Mucosa of descending colon (tissue), 3 donors: ENCODE measurements around the gene CDC25C. TPM values are rescaled to one million over a fixed set of nuclear protein-coding genes. Genes with fewer than 3 reads are reported as not detected.

Experiments
- ATAC-seq: fragments of 200-7000 bp; cut with Tn5 transposase; one replicate; pipeline ENCODE4 v1.9.1; 2020; ENCODE audit warnings: mild to moderate bottlenecking, moderate library complexity
- DNase-seq, 3 donors: peaks; one replicate each; pipeline ENCODE4 v3.0.0-alpha.2; 2020
- H3K36me3 ChIP-seq: fragments of 200-600 bp; one replicate; pipeline ENCODE4 v1.8.0; 2021; ENCODE audit warnings: low read depth, mild to moderate bottlenecking
- H3K4me1 ChIP-seq: fragments of 200-600 bp; one replicate; pipeline ENCODE4 v1.8.0; 2021; ENCODE audit warnings: low read depth, mild to moderate bottlenecking
- H3K4me3 ChIP-seq: fragments of 200-600 bp; one replicate; pipeline ENCODE4 v1.8.0; 2021; ENCODE audit warnings: mild to moderate bottlenecking
- H3K9me3 ChIP-seq: fragments of 200-600 bp; one replicate; pipeline ENCODE4 v1.8.0; 2021; ENCODE audit warnings: mild to moderate bottlenecking
- intact Hi-C, 2 donors: fragments of 100-400 bp; cut with DNase I in 1 of 2; cut with micrococcal nuclease in 1 of 2; formaldehyde crosslinking; loops; one replicate each; pipeline versions ENCODE4 v1.11.0 to v1.11.1; 2022; cut with DNase I, micrococcal nuclease
- total RNA-seq, 3 donors: library from RNA; stranded (reverse); fragmentation: NEBNext Ultra II Directional in 2 of 3; extraction: Animal tissue kit (Norgen Biotek cat#: 25700) in 2 of 3; gene quantifications; one replicate each; pipeline versions ENCODE4 v1.2.1 to v1.2.4, GENCODE V29; 2021 to 2023
- TF ChIP-seq, protein P1 (sequence below): fragments of 200-600 bp; IDR thresholded peaks from one replicate; pipeline ENCODE4 v1.8.0; 2022; ENCODE audit warnings: antibody characterized with exemption, mild to moderate bottlenecking
- donor health status: DM: no; HTN: no; CAD: no; lungs with moderate emphysema.
- donor health status: DM: no; HTN: no; CAD: no.
- donor health status: DM: no; HTN: yes; CAD: no.

Gene CDC25C
- total RNA-seq, 3 donors from 2014 or later = 0.79 to 4.1 (median 1.3) TPM

DNA sequence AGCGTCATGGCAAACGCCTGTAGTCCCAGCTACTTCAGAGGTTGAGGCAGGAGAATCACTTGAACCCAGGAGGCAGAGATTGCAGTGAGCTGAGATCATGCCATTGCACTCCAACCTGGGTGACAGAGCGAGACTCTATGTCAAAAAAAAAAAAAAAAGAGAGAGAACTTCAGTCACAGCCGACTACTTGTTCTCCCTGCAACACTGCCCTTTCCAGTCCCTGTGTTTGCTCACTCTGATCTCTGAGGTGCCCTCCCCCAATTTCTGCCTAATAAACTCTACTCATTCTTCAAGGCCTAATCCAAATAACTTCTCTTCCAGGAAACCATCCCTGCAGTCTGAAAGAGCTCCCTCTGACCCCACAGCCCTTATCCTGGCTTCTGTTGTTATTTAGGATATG is 85.3 kb downstream of the CDC25C start:
- H3K4me1 ChIP-seq = peaks cover 11% of the 10 kb centered on the region
- ATAC-seq (no peak), DNase-seq (no peak)
- no peaks in the 10 kb centered on the region for H3K9me3 ChIP-seq
- intact Hi-C loops = no loop called here
- no peaks in the 10 kb centered on the region for H3K36me3 ChIP-seq
- no peak overlapping the region for H3K4me3 ChIP-seq
- TF ChIP-seq, protein P1, sequence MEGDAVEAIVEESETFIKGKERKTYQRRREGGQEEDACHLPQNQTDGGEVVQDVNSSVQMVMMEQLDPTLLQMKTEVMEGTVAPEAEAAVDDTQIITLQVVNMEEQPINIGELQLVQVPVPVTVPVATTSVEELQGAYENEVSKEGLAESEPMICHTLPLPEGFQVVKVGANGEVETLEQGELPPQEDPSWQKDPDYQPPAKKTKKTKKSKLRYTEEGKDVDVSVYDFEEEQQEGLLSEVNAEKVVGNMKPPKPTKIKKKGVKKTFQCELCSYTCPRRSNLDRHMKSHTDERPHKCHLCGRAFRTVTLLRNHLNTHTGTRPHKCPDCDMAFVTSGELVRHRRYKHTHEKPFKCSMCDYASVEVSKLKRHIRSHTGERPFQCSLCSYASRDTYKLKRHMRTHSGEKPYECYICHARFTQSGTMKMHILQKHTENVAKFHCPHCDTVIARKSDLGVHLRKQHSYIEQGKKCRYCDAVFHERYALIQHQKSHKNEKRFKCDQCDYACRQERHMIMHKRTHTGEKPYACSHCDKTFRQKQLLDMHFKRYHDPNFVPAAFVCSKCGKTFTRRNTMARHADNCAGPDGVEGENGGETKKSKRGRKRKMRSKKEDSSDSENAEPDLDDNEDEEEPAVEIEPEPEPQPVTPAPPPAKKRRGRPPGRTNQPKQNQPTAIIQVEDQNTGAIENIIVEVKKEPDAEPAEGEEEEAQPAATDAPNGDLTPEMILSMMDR = no peak

DNA sequence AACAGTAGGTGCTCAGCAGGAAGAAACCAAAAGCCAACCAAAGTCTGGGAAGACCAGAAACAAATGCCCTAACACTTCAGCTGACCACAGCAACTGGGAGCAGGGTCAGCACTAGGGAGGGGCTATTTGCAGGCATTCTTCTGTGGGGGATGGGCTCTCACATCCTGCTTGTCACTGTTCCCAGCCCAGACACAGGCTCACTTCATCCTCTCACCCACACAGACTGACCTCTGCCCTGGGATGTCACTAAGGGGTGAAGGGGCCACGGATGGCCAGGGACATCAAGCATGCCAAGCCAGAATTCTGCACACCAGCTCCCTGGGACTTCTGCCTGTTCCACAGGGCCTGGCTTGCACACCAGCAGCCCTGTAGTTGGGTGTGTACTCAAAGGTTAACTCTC is 85.9 kb downstream of the CDC25C start:
- intact Hi-C loops = no loop called here
- Histone ChIP-seq H3K4me3 (no peak overlapping the region), H3K36me3 (no peaks in the 10 kb centered on the region), H3K4me1 (peaks cover 11% of the 10 kb centered on the region), H3K9me3 (no peaks in the 10 kb centered on the region)
- TF ChIP-seq, protein P1 = no peak
- ATAC-seq (no peak), DNase-seq (no peak)

GRCh38 chr5:138243794-138244193 is 87.8 kb downstream of the CDC25C start:
- no peak for DNase-seq
- TF ChIP-seq, protein P1 = no peak
- ATAC-seq = no peak
- H3K36me3 ChIP-seq = no peaks in the 10 kb centered on the region
- intact Hi-C loops = no loop called here
- H3K9me3 ChIP-seq = no peaks in the 10 kb centered on the region
- H3K4me3 ChIP-seq = no peak overlapping the region
- peaks cover 11% of the 10 kb centered on the region for H3K4me1 ChIP-seq

DNA sequence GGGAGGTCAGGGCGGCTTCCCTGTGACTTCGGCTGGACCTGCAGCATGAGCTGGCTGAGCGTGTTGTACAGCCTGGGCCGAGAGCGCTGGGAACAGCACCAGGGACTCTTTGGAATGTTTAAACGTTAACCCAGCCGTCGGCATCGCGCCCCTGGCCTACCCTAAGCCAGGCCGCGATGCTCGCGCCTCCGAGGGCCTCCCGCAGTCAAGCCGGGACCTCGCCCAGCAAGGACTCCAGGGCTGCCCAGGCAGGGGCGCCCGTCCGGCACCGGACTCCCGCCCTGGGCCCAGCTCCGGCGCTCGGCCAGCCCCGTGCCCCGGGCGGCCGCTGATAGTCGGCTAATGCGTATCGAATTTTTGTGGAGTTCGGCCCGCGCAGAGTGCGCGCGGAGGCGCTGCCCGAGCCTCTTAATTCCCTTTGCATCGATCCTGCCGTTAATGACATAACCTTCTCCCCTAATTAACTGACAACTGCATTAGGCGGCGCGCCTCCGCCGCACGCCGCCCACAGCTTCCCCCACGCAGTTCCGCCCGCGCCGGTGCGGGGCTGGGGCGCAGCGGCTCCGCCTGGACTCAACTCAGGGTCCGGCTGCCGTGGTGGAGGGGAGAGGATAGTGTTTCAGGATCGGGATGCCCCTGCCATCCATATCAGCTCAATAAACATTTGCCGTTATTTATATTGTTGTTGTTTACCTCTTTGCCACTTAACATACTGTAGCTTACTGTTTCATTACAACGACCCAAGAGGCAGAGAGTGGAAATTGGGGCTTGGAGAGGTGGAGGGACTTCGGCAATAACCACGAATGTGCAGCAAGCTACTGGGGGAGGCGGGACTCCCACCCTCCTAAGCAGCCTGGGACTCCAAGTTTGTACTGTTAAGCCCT is 89.7 kb downstream of the CDC25C start:
- Histone ChIP-seq H3K4me1 (peaks cover 11% of the 10 kb centered on the region), H3K9me3 (no peaks in the 10 kb centered on the region), H3K4me3 (no peak overlapping the region), H3K36me3 (no peaks in the 10 kb centered on the region)
- DNase-seq = peak; percentile 6 to 46 (median 28)
- TF ChIP-seq, protein P1 = no peak
- peak; percentile 56 for ATAC-seq
- intact Hi-C loops = no loop called here

DNA sequence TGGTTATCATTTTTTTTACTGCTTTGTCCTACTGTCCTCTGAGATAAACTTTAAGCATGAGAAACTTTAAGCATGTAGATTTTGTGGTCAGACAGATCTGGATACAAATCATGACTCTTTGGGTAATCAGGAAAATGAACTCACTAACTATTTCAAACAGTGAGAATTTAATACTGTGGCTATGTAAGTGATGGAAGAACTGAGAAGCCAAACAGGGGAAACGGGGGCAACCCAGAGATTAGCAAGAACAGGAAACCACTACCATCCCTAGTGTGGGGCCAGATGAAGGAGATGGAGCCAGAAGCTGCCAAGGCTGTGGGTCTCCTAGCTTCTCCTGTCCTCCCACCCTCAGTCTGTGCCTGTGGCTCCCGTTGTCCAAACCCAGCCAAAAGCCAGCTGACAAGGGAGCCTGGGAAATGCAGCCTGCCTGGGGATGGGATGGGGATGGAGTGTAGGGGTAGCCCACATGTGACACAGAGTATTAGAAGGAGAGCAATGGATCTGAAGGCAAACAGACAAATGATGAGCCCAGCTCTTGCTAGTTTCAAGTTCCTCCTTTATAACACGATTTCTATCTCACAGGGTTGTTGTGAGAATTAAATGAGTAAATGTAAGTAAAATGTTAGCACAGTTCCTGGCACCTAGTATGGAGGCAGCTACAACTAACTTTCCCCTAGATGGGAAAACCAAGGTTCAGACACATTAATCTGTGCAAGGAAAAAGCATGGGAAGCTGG is 90.8 kb downstream of the CDC25C start:
- intact Hi-C loops = no loop called here
- TF ChIP-seq, protein P1 = no peak
- ATAC-seq (no peak), DNase-seq (no peak)
- peaks cover 11% of the 10 kb centered on the region for H3K4me1 ChIP-seq
- H3K4me3 ChIP-seq = no peak overlapping the region
- H3K36me3 ChIP-seq = no peaks in the 10 kb centered on the region
- H3K9me3 ChIP-seq = no peaks in the 10 kb centered on the region
